PFSK-1 (cell line): ENCODE data around the gene UGP2.

Experiments used
- FOXP2 ChIP-seq: optimal IDR thresholded peaks from 2 replicates; pipeline ENCODE3; 2011; ENCODE audit warnings: borderline replicate concordance, control low read depth, inconsistent platforms; ENCODE audit not compliant: insufficient read depth; ENCODE audit errors: extremely low read length, extremely low read depth
- POLR2AphosphoS5 ChIP-seq: IDR thresholded peaks from 2 replicates; pipeline ENCODE4 v1.6.1; 2012; ENCODE audit warnings: low read depth, mild to moderate bottlenecking, control low read depth, low read length, moderate library complexity
- REST ChIP-seq, 2 experiments: IDR thresholded peaks; 2 replicates each; pipeline versions ENCODE4 v1.6.1 to v1.8.0; 2011 to 2012; ENCODE audit warnings: low read depth in 2 of 2, low read length in 2 of 2, control low read depth in 1 of 2, inconsistent platforms in 1 of 2, mild to moderate bottlenecking in 1 of 2, moderate library complexity in 1 of 2; ENCODE audit not compliant: insufficient read depth in 1 of 2
- SIN3A ChIP-seq: IDR thresholded peaks from 2 replicates; pipeline ENCODE4 v1.6.1; 2012; ENCODE audit warnings: mild to moderate bottlenecking, low read length, moderate library complexity, borderline replicate concordance; ENCODE audit not compliant: insufficient read depth
- TAF1 ChIP-seq: IDR thresholded peaks from 2 replicates; pipeline ENCODE4 v1.6.1; 2012; ENCODE audit warnings: low read length, control low read depth, borderline replicate concordance; ENCODE audit not compliant: insufficient read depth

DNA sequence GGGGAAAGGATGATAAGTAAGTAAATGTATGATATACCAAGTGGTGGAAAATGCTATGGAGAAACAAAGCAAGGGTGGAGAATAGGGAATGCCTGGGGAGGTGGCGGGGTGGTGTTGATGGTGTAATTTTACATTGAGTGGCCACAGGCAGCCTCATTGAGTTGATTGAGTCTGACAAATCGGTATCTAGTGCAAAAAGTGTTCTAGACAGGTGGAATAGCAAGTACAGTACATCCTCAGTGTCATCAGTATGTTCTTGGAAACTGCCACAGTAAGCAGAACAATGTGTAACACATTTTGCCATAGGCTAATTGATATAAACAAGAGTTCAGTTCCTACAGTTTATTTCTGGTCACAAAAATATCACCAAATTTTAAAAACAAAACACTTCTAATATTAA, 46.4 kb downstream of the UGP2 start:
- TF ChIP-seq POLR2AphosphoS5, result no peak
- no peak for TF ChIP-seq REST (IDR thresholded peaks at IDR 0.05; ENCODE audit: insufficient read depth in 1 of 2, low read depth in 2 of 2, low read length in 2 of 2)
- no peak for TF ChIP-seq SIN3A
- TF ChIP-seq TAF1, result no peak
- TF ChIP-seq FOXP2, result no peak
